SK-N-SH treated with all-trans-retinoic acid at 6 μM for 48 hours (cell line): ENCODE results near the gene TMEM217.

Source experiments
- ATAC-seq: fragments of 200-7000 bp; cut with Tn5 transposase; 3 replicates; pipeline ENCODE4 v1.9.1; 2020; ENCODE audit warnings: mild to moderate bottlenecking, moderate library complexity
- ARNTL ChIP-seq: fragments of 450-650 bp; formaldehyde crosslinking; IDR thresholded peaks from 2 replicates; pipeline ENCODE4 v1.5.0; 2020; ENCODE audit warnings: low read depth, mild to moderate bottlenecking, moderate library complexity, borderline replicate concordance
- BACH2 ChIP-seq: fragments of 250-450 bp; sonication (Bioruptor Pico); IDR thresholded peaks from 2 replicates; pipeline ENCODE4 v1.9.0; 2021; ENCODE audit warnings: mild to moderate bottlenecking, borderline replicate concordance
- CREB5 ChIP-seq: fragments of 250-450 bp; sonication (Bioruptor Pico); IDR thresholded peaks from 2 replicates; pipeline ENCODE4 v1.5.1; 2020; ENCODE audit warnings: low read depth, mild to moderate bottlenecking, moderate library complexity
- CSDC2 ChIP-seq: fragments of 250-450 bp; sonication (Bioruptor Pico); IDR thresholded peaks from 2 replicates; pipeline ENCODE4 v1.5.0; 2020; ENCODE audit warnings: mild to moderate bottlenecking, moderate library complexity
- ESRRG ChIP-seq: fragments of 250-450 bp; sonication (Bioruptor Pico); IDR thresholded peaks from 2 replicates; pipeline ENCODE4 v1.6.1; 2021; ENCODE audit warnings: mild to moderate bottlenecking
- GLIS3 ChIP-seq: fragments of 250-450 bp; sonication (Bioruptor Pico); IDR thresholded peaks from 2 replicates; pipeline ENCODE4 v1.5.0; 2020; ENCODE audit warnings: mild to moderate bottlenecking, moderate library complexity
- ISL1 ChIP-seq: fragments of 250-450 bp; sonication (Bioruptor Pico); IDR thresholded peaks from 2 replicates; pipeline ENCODE4 v2.1.2; 2022; ENCODE audit warnings: mild to moderate bottlenecking, moderate library complexity
- OSR1 ChIP-seq: fragments of 250-450 bp; sonication (Bioruptor Pico); IDR thresholded peaks from 2 replicates; pipeline ENCODE4 v1.8.0; 2022; ENCODE audit warnings: moderate library complexity, mild to moderate bottlenecking, inconsistent platforms
- RARB ChIP-seq: fragments of 250-450 bp; sonication (Bioruptor Pico); IDR thresholded peaks from 2 replicates; pipeline ENCODE4 v1.8.0; 2021; ENCODE audit warnings: mild to moderate bottlenecking, moderate library complexity
- SNAI2 ChIP-seq: fragments of 250-450 bp; sonication (Bioruptor Pico); IDR thresholded peaks from 2 replicates; pipeline ENCODE4 v1.5.0; 2020; ENCODE audit warnings: mild to moderate bottlenecking, moderate library complexity
- TCF4 ChIP-seq: fragments of 250-450 bp; sonication (Bioruptor Pico); IDR thresholded peaks from 2 replicates; pipeline ENCODE4 v1.8.0; 2021; ENCODE audit warnings: mild to moderate bottlenecking, moderate library complexity, borderline replicate concordance
- TOX ChIP-seq: fragments of 250-450 bp; sonication (Bioruptor Pico); IDR thresholded peaks from 2 replicates; pipeline ENCODE4 v1.8.0; 2021; ENCODE audit warnings: mild to moderate bottlenecking, moderate library complexity, borderline replicate concordance
- ZC3H10 ChIP-seq: fragments of 250-450 bp; sonication (Bioruptor Pico); IDR thresholded peaks from 2 replicates; pipeline ENCODE4 v1.5.1; 2021; ENCODE audit warnings: mild to moderate bottlenecking, moderate library complexity
- ZFP3 ChIP-seq: fragments of 250-450 bp; sonication (Bioruptor Pico); IDR thresholded peaks from 2 replicates; pipeline ENCODE4 v1.5.0; 2020; ENCODE audit warnings: mild to moderate bottlenecking, moderate library complexity
- ZFP30 ChIP-seq: fragments of 450-650 bp; formaldehyde crosslinking; IDR thresholded peaks from 2 replicates; pipeline ENCODE4 v1.5.0; 2022; ENCODE audit warnings: mild to moderate bottlenecking, moderate library complexity
- ZNF565 ChIP-seq: fragments of 450-650 bp; formaldehyde crosslinking; conservative IDR thresholded peaks from 2 replicates; pipeline ENCODE4 v1.5.0; 2020; ENCODE audit warnings: low read depth, mild to moderate bottlenecking, moderate library complexity
- ZNF70 ChIP-seq: fragments of 450-650 bp; formaldehyde crosslinking; IDR thresholded peaks from 2 replicates; pipeline ENCODE4 v1.5.0; 2020; ENCODE audit warnings: mild to moderate bottlenecking, moderate library complexity
- ZNF8 ChIP-seq: fragments of 450-650 bp; formaldehyde crosslinking; IDR thresholded peaks from 2 replicates; pipeline ENCODE4 v1.5.0; 2020; ENCODE audit warnings: mild to moderate bottlenecking, moderate library complexity
- TF ChIP-seq, protein P1 (sequence below): fragments of 250-450 bp; sonication (Bioruptor Pico); IDR thresholded peaks from 2 replicates; pipeline ENCODE4 v1.8.0; 2020; ENCODE audit warnings: mild to moderate bottlenecking, moderate library complexity, borderline replicate concordance
- TF ChIP-seq, protein P2 (sequence below): fragments of 250-450 bp; sonication (Bioruptor Pico); IDR thresholded peaks from 2 replicates; pipeline ENCODE4 v1.5.1; 2021; ENCODE audit warnings: mild to moderate bottlenecking, moderate library complexity
- TF ChIP-seq, protein P3 (sequence below): fragments of 250-450 bp; sonication (Bioruptor Pico); IDR thresholded peaks from 2 replicates; pipeline ENCODE4 v1.8.0; 2021; ENCODE audit warnings: low read depth, mild to moderate bottlenecking, moderate library complexity, borderline replicate concordance

TMEM217 gene

GRCh38 chr6:37222992-37223391 lies 35.0 kb downstream of the TMEM217 start:
- no peak for TF ChIP-seq CSDC2
- TF ChIP-seq, protein P1, sequence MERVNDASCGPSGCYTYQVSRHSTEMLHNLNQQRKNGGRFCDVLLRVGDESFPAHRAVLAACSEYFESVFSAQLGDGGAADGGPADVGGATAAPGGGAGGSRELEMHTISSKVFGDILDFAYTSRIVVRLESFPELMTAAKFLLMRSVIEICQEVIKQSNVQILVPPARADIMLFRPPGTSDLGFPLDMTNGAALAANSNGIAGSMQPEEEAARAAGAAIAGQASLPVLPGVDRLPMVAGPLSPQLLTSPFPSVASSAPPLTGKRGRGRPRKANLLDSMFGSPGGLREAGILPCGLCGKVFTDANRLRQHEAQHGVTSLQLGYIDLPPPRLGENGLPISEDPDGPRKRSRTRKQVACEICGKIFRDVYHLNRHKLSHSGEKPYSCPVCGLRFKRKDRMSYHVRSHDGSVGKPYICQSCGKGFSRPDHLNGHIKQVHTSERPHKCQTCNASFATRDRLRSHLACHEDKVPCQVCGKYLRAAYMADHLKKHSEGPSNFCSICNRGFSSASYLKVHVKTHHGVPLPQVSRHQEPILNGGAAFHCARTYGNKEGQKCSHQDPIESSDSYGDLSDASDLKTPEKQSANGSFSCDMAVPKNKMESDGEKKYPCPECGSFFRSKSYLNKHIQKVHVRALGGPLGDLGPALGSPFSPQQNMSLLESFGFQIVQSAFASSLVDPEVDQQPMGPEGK (CRISPR knock-in tag), result no peak
- no peak for TF ChIP-seq ZFP30 (CRISPR knock-in tag)
- no peak for TF ChIP-seq ARNTL
- TF ChIP-seq ZNF565, result no peak
- no peak for TF ChIP-seq BACH2 (CRISPR knock-in tag)
- no peak for TF ChIP-seq CREB5 (CRISPR knock-in tag)
- no peak for TF ChIP-seq ESRRG
- no peak for TF ChIP-seq TOX (CRISPR knock-in tag)
- TF ChIP-seq OSR1, result no peak
- TF ChIP-seq ISL1 (CRISPR knock-in tag), result no peak

GRCh38 chr6:37222125-37222967 lies 35.6 kb downstream of the TMEM217 start:
- TF ChIP-seq ESRRG, result no peak
- no peak for TF ChIP-seq TOX (CRISPR knock-in tag)
- no peak for TF ChIP-seq ZNF8 (CRISPR knock-in tag)
- TF ChIP-seq, protein P1 (CRISPR knock-in tag), result peak; percentile 76; the same call in 1 of the 2 replicates
- TF ChIP-seq ZNF70, result no peak
- no peak for TF ChIP-seq CSDC2
- no peak for TF ChIP-seq RARB (CRISPR knock-in tag)
- TF ChIP-seq ZFP30 (CRISPR knock-in tag), result no peak
- TF ChIP-seq TCF4 (CRISPR knock-in tag), result peak; percentile 38; the same call in 1 of the 2 replicates
- TF ChIP-seq ARNTL, result no peak
- TF ChIP-seq, protein P2, sequence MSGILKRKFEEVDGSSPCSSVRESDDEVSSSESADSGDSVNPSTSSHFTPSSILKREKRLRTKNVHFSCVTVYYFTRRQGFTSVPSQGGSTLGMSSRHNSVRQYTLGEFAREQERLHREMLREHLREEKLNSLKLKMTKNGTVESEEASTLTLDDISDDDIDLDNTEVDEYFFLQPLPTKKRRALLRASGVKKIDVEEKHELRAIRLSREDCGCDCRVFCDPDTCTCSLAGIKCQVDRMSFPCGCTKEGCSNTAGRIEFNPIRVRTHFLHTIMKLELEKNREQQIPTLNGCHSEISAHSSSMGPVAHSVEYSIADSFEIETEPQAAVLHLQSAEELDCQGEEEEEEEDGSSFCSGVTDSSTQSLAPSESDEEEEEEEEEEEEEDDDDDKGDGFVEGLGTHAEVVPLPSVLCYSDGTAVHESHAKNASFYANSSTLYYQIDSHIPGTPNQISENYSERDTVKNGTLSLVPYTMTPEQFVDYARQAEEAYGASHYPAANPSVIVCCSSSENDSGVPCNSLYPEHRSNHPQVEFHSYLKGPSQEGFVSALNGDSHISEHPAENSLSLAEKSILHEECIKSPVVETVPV (CRISPR knock-in tag), result no peak
- peak; percentile 98 for ATAC-seq

More at GRCh38 chr6:37222992-37223391, 35.0 kb downstream of the TMEM217 start:
- ATAC-seq, result no peak

DNA sequence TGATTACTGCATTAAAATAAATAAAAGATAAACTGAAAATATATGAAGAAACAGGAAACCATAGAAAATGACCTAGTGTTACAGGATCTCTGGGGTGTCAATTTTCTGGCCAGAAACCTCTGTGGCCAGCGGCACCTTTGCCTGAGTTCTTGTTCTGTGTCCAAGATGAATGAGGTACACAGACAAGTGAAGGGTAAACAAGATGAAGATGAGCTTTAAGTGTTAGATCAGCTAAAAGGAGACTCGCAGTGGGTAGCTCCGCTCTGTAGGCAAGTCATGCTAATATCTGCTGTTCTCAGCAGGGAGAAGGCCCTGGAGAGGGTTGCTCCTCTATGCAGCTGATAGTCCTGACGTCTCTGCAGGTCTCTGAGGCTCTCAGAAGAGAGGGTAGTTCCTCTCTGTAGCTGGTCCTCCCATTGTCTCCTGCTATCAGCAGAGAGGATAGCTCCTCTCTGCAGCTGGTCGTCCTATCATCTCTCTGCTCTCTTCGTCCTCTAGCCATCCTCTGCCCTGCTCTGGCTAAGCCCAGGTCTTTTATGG lies 36.3 kb downstream of the TMEM217 start:
- no peak for ATAC-seq

More for the DNA sequence above, 36.3 kb downstream of the TMEM217 start:
- TF ChIP-seq ZNF565 (no peak), ESRRG (no peak), ARNTL (no peak), CREB5 (CRISPR knock-in tag) (no peak), ZFP3 (CRISPR knock-in tag) (no peak), SNAI2 (CRISPR knock-in tag) (no peak), ISL1 (CRISPR knock-in tag) (no peak), ZFP30 (CRISPR knock-in tag) (no peak), GLIS3 (CRISPR knock-in tag) (no peak), ZNF8 (CRISPR knock-in tag) (no peak), ZC3H10 (CRISPR knock-in tag) (no peak), TCF4 (CRISPR knock-in tag) (no peak), BACH2 (CRISPR knock-in tag) (no peak), OSR1 (no peak), TOX (CRISPR knock-in tag) (no peak), RARB (CRISPR knock-in tag) (no peak)
- TF ChIP-seq, protein P3, sequence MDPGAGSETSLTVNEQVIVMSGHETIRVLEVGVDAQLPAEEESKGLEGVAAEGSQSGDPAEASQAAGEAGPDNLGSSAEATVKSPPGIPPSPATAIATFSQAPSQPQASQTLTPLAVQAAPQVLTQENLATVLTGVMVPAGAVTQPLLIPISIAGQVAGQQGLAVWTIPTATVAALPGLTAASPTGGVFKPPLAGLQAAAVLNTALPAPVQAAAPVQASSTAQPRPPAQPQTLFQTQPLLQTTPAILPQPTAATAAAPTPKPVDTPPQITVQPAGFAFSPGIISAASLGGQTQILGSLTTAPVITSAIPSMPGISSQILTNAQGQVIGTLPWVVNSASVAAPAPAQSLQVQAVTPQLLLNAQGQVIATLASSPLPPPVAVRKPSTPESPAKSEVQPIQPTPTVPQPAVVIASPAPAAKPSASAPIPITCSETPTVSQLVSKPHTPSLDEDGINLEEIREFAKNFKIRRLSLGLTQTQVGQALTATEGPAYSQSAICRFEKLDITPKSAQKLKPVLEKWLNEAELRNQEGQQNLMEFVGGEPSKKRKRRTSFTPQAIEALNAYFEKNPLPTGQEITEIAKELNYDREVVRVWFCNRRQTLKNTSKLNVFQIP (CRISPR knock-in tag), result no peak
- TF ChIP-seq, protein P1 (CRISPR knock-in tag), result no peak
- TF ChIP-seq, all 23 proteins: peak for 0
